Neural crest cell (in vitro differentiated cells): Measurements from ENCODE around the gene LMCD1. TPM values are rescaled to one million over a fixed set of nuclear protein-coding genes. Genes with fewer than 3 reads are reported as not detected.

Experiments
- DNase-seq: peaks from one replicate; pipeline ENCODE4 v3.0.0; 2021; ENCODE audit warnings: low read depth, mixed read lengths, low spot score
- H3K27ac Mint-ChIP-seq: one replicate; pipeline ENCODE4 v1.8.0; 2021; ENCODE audit warnings: mild to moderate bottlenecking, mixed read lengths; ENCODE audit not compliant: unreplicated experiment
- H3K27me3 Mint-ChIP-seq: 2 replicates; pipeline ENCODE4 v1.8.0; 2021; ENCODE audit warnings: low read depth, mild to moderate bottlenecking, mixed read lengths
- H3K36me3 Mint-ChIP-seq: 2 replicates; pipeline ENCODE4 v1.8.0; 2021; ENCODE audit warnings: low read depth, mild to moderate bottlenecking, mixed read lengths
- H3K4me1 Mint-ChIP-seq: 2 replicates; pipeline ENCODE4 v1.8.0; 2021; ENCODE audit warnings: mixed read lengths
- H3K4me3 Mint-ChIP-seq: one replicate; pipeline ENCODE4 v1.8.0; 2021; ENCODE audit warnings: mild to moderate bottlenecking, mixed read lengths
- H3K9me3 Mint-ChIP-seq: 2 replicates; pipeline ENCODE4 v1.8.0; 2021; ENCODE audit warnings: mixed read lengths
- CTCF ChIP-seq: fragments of 200-600 bp; sonication (generic); conservative IDR thresholded peaks from 2 replicates; pipeline ENCODE4 v1.5.0; 2021; ENCODE audit warnings: antibody characterized with exemption, mild to moderate bottlenecking
- total RNA-seq: library from RNA; stranded (reverse); gene quantifications from 2 replicates; pipeline ENCODE4 v1.2.1, GENCODE V29; 2021

Gene LMCD1
- total RNA-seq, 1 donor from 2014 or later, result 28.4 TPM

- H3K27me3 Mint-ChIP-seq, result no peaks in the 10 kb centered on the region
- no peak overlapping the region for H3K27ac Mint-ChIP-seq
- peaks cover 17% of the 10 kb centered on the region for H3K36me3 Mint-ChIP-seq
- DNase-seq, result no peak
- peaks cover 66% of the 10 kb centered on the region for H3K4me1 Mint-ChIP-seq
- no peaks in the 10 kb centered on the region for H3K9me3 Mint-ChIP-seq
- no peak overlapping the region for H3K4me3 Mint-ChIP-seq
- no peak for TF ChIP-seq CTCF
These were observed 24.3 kb downstream of the LMCD1 start for GRCh38 chr3:8525893-8526292.

- no peak for TF ChIP-seq CTCF
These were observed 27.6 kb downstream of the LMCD1 start for GRCh38 chr3:8529181-8529637.

GRCh38 chr3:8529738-8530525 is 28.3 kb downstream of the LMCD1 start:
- Mint-ChIP-seq H3K9me3 (no peaks in the 10 kb centered on the region), H3K4me3 (no peak overlapping the region), H3K27ac (peak overlapping the region; percentile 70), H3K27me3 (no peaks in the 10 kb centered on the region), H3K36me3 (peaks cover 9% of the 10 kb centered on the region), H3K4me1 (peaks cover 62% of the 10 kb centered on the region)
- DNase-seq, result no peak
- TF ChIP-seq CTCF, result no peak

More at GRCh38 chr3:8529181-8529637, 27.6 kb downstream of the LMCD1 start:
- Mint-ChIP-seq H3K36me3 (peaks cover 9% of the 10 kb centered on the region), H3K9me3 (no peaks in the 10 kb centered on the region), H3K27me3 (no peaks in the 10 kb centered on the region), H3K27ac (peak overlapping the region; percentile 96), H3K4me1 (peaks cover 56% of the 10 kb centered on the region), H3K4me3 (no peak overlapping the region)
- DNase-seq, result no peak

- Mint-ChIP-seq H3K9me3 (no peaks in the 10 kb centered on the region), H3K27ac (no peak overlapping the region), H3K4me1 (peaks cover 62% of the 10 kb centered on the region), H3K4me3 (no peak overlapping the region), H3K27me3 (no peaks in the 10 kb centered on the region), H3K36me3 (peaks cover 4% of the 10 kb centered on the region)
- no peak for TF ChIP-seq CTCF
- no peak for DNase-seq
These were observed 29.0 kb downstream of the LMCD1 start for GRCh38 chr3:8530581-8530980.

- no peaks in the 10 kb centered on the region for H3K9me3 Mint-ChIP-seq
- H3K27ac Mint-ChIP-seq, result no peak overlapping the region
- peaks cover 70% of the 10 kb centered on the region for H3K4me1 Mint-ChIP-seq
- no peak overlapping the region for H3K4me3 Mint-ChIP-seq
- peaks cover 7% of the 10 kb centered on the region for H3K36me3 Mint-ChIP-seq
- DNase-seq, result no peak
- no peak for TF ChIP-seq CTCF
- no peaks in the 10 kb centered on the region for H3K27me3 Mint-ChIP-seq
These were observed 30.7 kb downstream of the LMCD1 start for GRCh38 chr3:8532251-8532871.
